GM13976 (cell line): ENCODE measurements around the gene HGF.

Experiments
- DNase-seq: peaks from one replicate; pipeline ENCODE4 v3.0.0; 2012; ENCODE audit warnings: low spot score
- in situ Hi-C: fragments of 300-500 bp; cut with MboI; formaldehyde crosslinking; loops from one replicate; pipeline ENCODE4 v1.12.0; 2022; ENCODE audit warnings: low sequenced_read_pairs, mixed read lengths, inconsistent platforms; ENCODE audit not compliant: unreplicated experiment
- TF ChIP-seq, protein P1 (sequence below): IDR thresholded peaks from 2 replicates; pipeline ENCODE4 v1.5.1; 2012; ENCODE audit warnings: borderline replicate concordance, mild to moderate bottlenecking; ENCODE audit not compliant: insufficient read depth; ENCODE audit errors: extremely low read depth, missing control alignments, control extremely low read depth

Gene HGF

DNA sequence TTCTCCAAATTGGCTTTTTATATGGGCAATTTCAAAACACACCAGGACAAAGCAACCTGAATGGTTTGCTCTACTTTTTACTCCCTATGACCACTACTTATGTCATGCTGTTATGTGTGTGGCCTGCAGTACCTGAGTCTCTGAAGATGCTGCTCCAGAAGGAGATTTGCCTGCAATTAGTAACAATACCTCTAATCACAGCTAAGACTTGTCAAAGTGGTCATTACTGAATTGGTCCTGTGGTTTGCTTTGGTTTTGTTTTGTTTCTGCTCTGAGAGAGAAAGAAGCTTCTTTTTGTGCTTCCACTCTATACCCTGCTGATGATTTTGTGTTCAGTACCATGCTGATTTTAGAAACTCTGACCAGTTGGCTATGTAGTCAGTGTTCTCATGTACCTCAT is 25.5 kb downstream of the HGF start:
- DNase-seq, result no peak
- TF ChIP-seq, protein P1, sequence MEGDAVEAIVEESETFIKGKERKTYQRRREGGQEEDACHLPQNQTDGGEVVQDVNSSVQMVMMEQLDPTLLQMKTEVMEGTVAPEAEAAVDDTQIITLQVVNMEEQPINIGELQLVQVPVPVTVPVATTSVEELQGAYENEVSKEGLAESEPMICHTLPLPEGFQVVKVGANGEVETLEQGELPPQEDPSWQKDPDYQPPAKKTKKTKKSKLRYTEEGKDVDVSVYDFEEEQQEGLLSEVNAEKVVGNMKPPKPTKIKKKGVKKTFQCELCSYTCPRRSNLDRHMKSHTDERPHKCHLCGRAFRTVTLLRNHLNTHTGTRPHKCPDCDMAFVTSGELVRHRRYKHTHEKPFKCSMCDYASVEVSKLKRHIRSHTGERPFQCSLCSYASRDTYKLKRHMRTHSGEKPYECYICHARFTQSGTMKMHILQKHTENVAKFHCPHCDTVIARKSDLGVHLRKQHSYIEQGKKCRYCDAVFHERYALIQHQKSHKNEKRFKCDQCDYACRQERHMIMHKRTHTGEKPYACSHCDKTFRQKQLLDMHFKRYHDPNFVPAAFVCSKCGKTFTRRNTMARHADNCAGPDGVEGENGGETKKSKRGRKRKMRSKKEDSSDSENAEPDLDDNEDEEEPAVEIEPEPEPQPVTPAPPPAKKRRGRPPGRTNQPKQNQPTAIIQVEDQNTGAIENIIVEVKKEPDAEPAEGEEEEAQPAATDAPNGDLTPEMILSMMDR, result no peak
- in situ Hi-C loops, result no loop called here

DNA sequence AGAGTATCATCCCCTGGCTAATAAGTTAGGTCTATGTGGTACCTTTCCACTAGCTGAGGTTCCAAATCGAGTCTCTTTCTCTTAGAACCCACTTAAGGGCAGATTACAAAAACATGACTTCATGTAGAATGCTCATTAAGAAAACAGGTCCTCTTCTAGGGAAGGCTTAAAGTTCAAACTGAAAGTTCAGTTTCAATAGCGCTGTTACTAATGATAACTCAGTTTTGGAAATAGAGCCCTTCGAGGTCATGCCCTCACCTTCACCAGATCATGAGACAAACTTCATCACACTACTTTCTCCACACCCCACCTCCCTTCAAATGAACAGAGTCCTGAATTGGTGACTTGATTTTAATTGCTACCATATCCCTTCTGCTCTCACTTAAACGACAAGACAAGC is 26.2 kb downstream of the HGF start:
- no peak for DNase-seq
- in situ Hi-C loops, result no loop called here
- TF ChIP-seq, protein P1, result no peak

DNA sequence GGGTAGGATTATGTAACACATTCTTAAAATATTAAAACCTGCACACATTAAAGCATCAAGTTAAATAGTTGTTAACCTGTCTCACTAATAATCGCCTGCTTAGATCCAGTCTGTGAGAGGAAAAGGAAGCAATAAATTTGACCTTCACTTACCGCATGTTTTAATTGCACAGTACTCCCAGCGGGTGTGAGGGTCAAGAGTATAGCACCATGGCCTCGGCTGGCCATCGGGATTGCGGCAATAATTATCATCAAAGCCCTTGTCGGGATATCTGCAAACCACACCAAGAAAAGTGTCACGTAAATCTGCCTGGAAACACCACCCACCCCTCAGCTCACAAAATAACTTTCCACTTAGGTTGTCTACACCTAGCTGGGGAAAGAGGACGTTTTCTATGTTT is 26.6 kb downstream of the HGF start:
- DNase-seq, result no peak
- TF ChIP-seq, protein P1, result no peak
- in situ Hi-C loops, result no loop called here

DNA sequence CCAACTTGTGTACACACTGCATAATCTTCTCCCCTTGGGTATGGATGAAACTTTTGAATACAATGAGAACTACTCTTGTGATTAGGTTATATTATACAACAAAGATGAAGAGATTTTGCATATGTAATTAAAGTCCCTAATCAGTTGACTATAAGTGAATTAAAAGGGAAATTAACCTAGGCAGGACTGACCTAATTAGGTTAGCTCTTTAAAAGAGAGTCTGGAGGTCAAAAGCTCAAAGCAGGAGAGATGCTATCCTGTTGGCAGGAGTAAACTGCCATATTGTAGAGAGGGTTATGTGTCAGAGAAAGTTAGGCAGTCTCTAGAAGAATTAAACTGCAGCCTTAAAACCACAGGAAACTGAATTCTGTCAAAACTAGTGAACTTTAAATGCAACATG is 29.4 kb downstream of the HGF start:
- no peak for DNase-seq
- TF ChIP-seq, protein P1, result no peak
- in situ Hi-C loops, result no loop called here

DNA sequence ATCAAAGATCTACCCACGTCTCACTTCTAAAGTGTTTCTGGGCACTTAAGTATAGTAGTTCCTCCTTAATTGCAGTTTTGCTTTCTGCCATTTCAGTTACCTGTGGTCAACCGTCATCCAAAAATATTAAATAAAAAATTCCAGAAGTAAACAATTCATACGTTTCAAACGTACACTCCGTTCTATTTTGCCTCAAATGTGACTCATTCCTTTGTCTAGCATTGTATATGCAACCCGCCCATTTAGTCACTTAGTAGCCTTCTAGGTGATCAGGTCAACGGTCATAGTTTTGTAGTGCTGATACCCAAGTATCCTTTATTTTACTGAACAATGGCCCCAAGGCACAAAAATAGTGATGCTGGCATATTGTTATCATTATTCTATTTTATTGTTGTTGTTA is 33.8 kb downstream of the HGF start:
- in situ Hi-C loops, result no loop called here
- TF ChIP-seq, protein P1, result no peak
- no peak for DNase-seq

DNA sequence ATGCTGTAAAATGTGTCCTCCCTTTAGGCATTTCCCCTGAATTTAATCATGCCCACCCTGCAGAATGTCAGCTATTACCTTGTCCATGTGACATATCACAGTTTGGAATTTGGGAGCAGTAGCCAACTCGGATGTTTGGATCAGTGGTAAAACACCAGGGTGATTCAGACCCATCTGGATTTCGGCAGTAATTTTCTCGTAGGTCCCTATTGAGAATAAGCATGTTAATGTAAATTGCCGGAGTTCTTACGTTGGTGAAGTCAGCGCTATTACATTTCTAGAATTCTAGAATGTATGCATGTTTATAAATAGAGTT is 44.1 kb downstream of the HGF start:
- in situ Hi-C loops, result no loop called here
- DNase-seq, result no peak
- TF ChIP-seq, protein P1, result no peak
